ENCODE results near the gene DMBT1.

DMBT1 gene

GRCh38 chr10:122558452-122558851, 2.1 kb upstream of the DMBT1 start:
- Histone ChIP-seq H3K4me2 (ENCODE audit: insufficient read depth, low read length) (no peak overlapping the region), H2AFZ (ENCODE audit: low read depth, low read length) (no peak overlapping the region), H3K27ac (ENCODE audit: low read length) (0 out of 2 replicates have a peak overlapping the region, but pooled peaks have one; percentile 1), H3K9ac (ENCODE audit: low read depth, low read length) (no peak overlapping the region), H3K79me2 (ENCODE audit: insufficient read depth, low read length) (no peaks in the 10 kb centered on the region), H3K36me3 (ENCODE audit: insufficient read depth, low read length) (no peaks in the 10 kb centered on the region), H3K4me3 (ENCODE audit: low read depth in 1 of 2, low read length in 2 of 2) (no peak overlapping the region), H3K9me3 (ENCODE audit: insufficient read depth, low read length, severe bottlenecking) (no peaks in the 10 kb centered on the region), H3K27me3 (ENCODE audit: insufficient read depth, low read length, poor library complexity) (peaks cover 7% of the 10 kb centered on the region), H3K4me1 (ENCODE audit: insufficient read depth, low read length) (peaks cover 18% of the 10 kb centered on the region), H4K20me1 (ENCODE audit: insufficient read depth, low read length) (no peaks in the 10 kb centered on the region)
- DNase-seq (peak; percentile 46), ATAC-seq (ENCODE audit: insufficient read depth, low read depth) (no peak; the same call in 1 of the 3 replicates)
- TF ChIP-seq CTCF (IDR thresholded peaks at IDR 0.05; ENCODE audit: borderline replicate concordance, extremely low read depth, low read length, poor library complexity, severe bottlenecking) (no peak), EZH2 (IDR thresholded peaks at IDR 0.05; ENCODE audit: borderline replicate concordance, low read depth, low read length, severe bottlenecking) (no peak)

- no peak for DNase-seq
- no peak for TF ChIP-seq CTCF (IDR thresholded peaks at IDR 0.05; ENCODE audit: borderline replicate concordance, extremely low read depth, low read length, poor library complexity, severe bottlenecking)
- no peak for TF ChIP-seq EZH2 (IDR thresholded peaks at IDR 0.05; ENCODE audit: borderline replicate concordance, low read depth, low read length, severe bottlenecking)
- H3K9ac ChIP-seq (ENCODE audit: low read depth, low read length), result no peak overlapping the region
Observed at GRCh38 chr10:122559228-122559627, 1.3 kb upstream of the DMBT1 start.

GRCh38 chr10:122561212-122561611, 658 bp downstream of the DMBT1 start:
- H2AFZ ChIP-seq (ENCODE audit: low read depth, low read length), result no peak overlapping the region

More at GRCh38 chr10:122559228-122559627, 1.3 kb upstream of the DMBT1 start:
- Histone ChIP-seq H3K27ac (ENCODE audit: low read length) (no peak overlapping the region; the same call in 1 of the 2 replicates), H3K9me3 (ENCODE audit: insufficient read depth, low read length, severe bottlenecking) (no peaks in the 10 kb centered on the region), H3K4me2 (ENCODE audit: insufficient read depth, low read length) (no peak overlapping the region), H3K4me3 (ENCODE audit: low read depth in 1 of 2, low read length in 2 of 2) (no peak overlapping the region), H3K79me2 (ENCODE audit: insufficient read depth, low read length) (no peaks in the 10 kb centered on the region), H2AFZ (ENCODE audit: low read depth, low read length) (no peak overlapping the region), H3K27me3 (ENCODE audit: insufficient read depth, low read length, poor library complexity) (peaks cover 10% of the 10 kb centered on the region), H3K36me3 (ENCODE audit: insufficient read depth, low read length) (no peaks in the 10 kb centered on the region), H4K20me1 (ENCODE audit: insufficient read depth, low read length) (no peaks in the 10 kb centered on the region), H3K4me1 (ENCODE audit: insufficient read depth, low read length) (peaks cover 18% of the 10 kb centered on the region)
- ATAC-seq (ENCODE audit: insufficient read depth, low read depth), result no peak

More at GRCh38 chr10:122561212-122561611, 658 bp downstream of the DMBT1 start:
- H3K36me3 ChIP-seq (ENCODE audit: insufficient read depth, low read length), result no peaks in the 10 kb centered on the region
- H3K27ac ChIP-seq (ENCODE audit: low read length), result no peak overlapping the region
- peaks cover 18% of the 10 kb centered on the region for H3K4me1 ChIP-seq (ENCODE audit: insufficient read depth, low read length)
- H3K9me3 ChIP-seq (ENCODE audit: insufficient read depth, low read length, severe bottlenecking), result no peaks in the 10 kb centered on the region
- no peak for DNase-seq
- no peak overlapping the region for H3K9ac ChIP-seq (ENCODE audit: low read depth, low read length)
- no peaks in the 10 kb centered on the region for H4K20me1 ChIP-seq (ENCODE audit: insufficient read depth, low read length)
- H3K79me2 ChIP-seq (ENCODE audit: insufficient read depth, low read length), result no peaks in the 10 kb centered on the region
- H3K4me2 ChIP-seq (ENCODE audit: insufficient read depth, low read length), result no peak overlapping the region
- H3K27me3 ChIP-seq (ENCODE audit: insufficient read depth, low read length, poor library complexity), result peaks cover 10% of the 10 kb centered on the region
- H3K4me3 ChIP-seq (ENCODE audit: low read depth in 1 of 2, low read length in 2 of 2), result no peak overlapping the region
- ATAC-seq (ENCODE audit: insufficient read depth, low read depth), result no peak
- TF ChIP-seq EZH2 (IDR thresholded peaks at IDR 0.05; ENCODE audit: borderline replicate concordance, low read depth, low read length, severe bottlenecking) (no peak), CTCF (IDR thresholded peaks at IDR 0.05; ENCODE audit: borderline replicate concordance, extremely low read depth, low read length, poor library complexity, severe bottlenecking) (no peak)

Measured in DND-41 (cell line).